IMR-90 (cell line): ENCODE results near the gene CAPZA2. TPM values are rescaled to one million over a fixed set of nuclear protein-coding genes. Genes with fewer than 3 reads are reported as not detected.

Experiments
- ATAC-seq: fragments of 200-7000 bp; cut with Tn5 transposase; 2 replicates; pipeline ENCODE4 v1.9.1; 2020; ENCODE audit warnings: low read depth, mild to moderate bottlenecking, moderate library complexity
- BruUV-seq: library from RNA; stranded (reverse); fragments of 400-500 nt; replicated peaks from 2 replicates; lab custom pipeline; 2021; lab: Mats Ljungman, UMichigan
- CTCF ChIA-PET: fragments of 300-600 bp; formaldehyde crosslinking; extraction: SDS; loops from one replicate; lab custom pipeline; 2021; ENCODE audit warnings: antibody characterized with exemption; lab: Yijun Ruan, JAX
- POLR2A ChIA-PET: fragments of 300-600 bp; sonication (Branson Sonifier 250); formaldehyde crosslinking; loops from one replicate; lab custom pipeline; 2022; ENCODE audit warnings: antibody characterized with exemption; ENCODE audit not compliant: unreplicated experiment; lab: Charles Lee
- DNase-seq: peaks from one replicate; pipeline ENCODE4 v3.0.0; 2013
- H2AFZ ChIP-seq: replicated peaks from 2 replicates; pipeline ENCODE3; 2013; ENCODE audit warnings: low read length, mild to moderate bottlenecking; ENCODE audit not compliant: poor library complexity
- H2AK5ac ChIP-seq: 2 replicates; pipeline ENCODE4 v1.6.1; 2013; ENCODE audit warnings: low read depth, low read length, inconsistent platforms
- H2AK9ac ChIP-seq: replicated peaks from 2 replicates; pipeline ENCODE3; 2013; ENCODE audit warnings: mild to moderate bottlenecking, low read depth, low read length, moderate library complexity; ENCODE audit not compliant: poor library complexity
- H2BK120ac ChIP-seq: 2 replicates; pipeline ENCODE4 v1.6.1; 2013; ENCODE audit warnings: low read depth, low read length, inconsistent platforms
- H2BK15ac ChIP-seq: 3 replicates; pipeline ENCODE4 v1.6.1; 2013; ENCODE audit warnings: low read depth, low read length, inconsistent platforms
- H2BK20ac ChIP-seq: 2 replicates; pipeline ENCODE4 v1.6.1; 2013; ENCODE audit warnings: low read depth, mild to moderate bottlenecking, inconsistent platforms, low read length, moderate library complexity
- H2BK5ac ChIP-seq: 2 replicates; pipeline ENCODE4 v1.6.1; 2013; ENCODE audit warnings: mild to moderate bottlenecking, low read depth, low read length, inconsistent platforms; ENCODE audit not compliant: poor library complexity, severe bottlenecking
- H3K14ac ChIP-seq: replicated peaks from 2 replicates; pipeline ENCODE4 v1.6.1; 2013; ENCODE audit warnings: low read depth, low read length, inconsistent platforms
- H3K18ac ChIP-seq: 2 replicates; pipeline ENCODE4 v1.6.1; 2013; ENCODE audit warnings: low read depth, low read length, control low read depth
- H3K23ac ChIP-seq: 2 replicates; pipeline ENCODE4 v1.6.1; 2013; ENCODE audit warnings: low read depth, low read length, inconsistent platforms
- H3K27ac ChIP-seq: 2 replicates; pipeline ENCODE4 v1.5.1; 2013; ENCODE audit warnings: mild to moderate bottlenecking, control low read depth, low read length; ENCODE audit not compliant: insufficient read depth
- H3K27me3 ChIP-seq: 2 replicates; pipeline ENCODE4 v1.6.1; 2013; ENCODE audit warnings: low read length; ENCODE audit not compliant: control insufficient read depth, insufficient read depth
- H3K36me3 ChIP-seq: 2 replicates; pipeline ENCODE4 v1.6.1; 2013; ENCODE audit warnings: low read length, mixed read lengths; ENCODE audit not compliant: control insufficient read depth, insufficient read depth
- H3K4ac ChIP-seq: 2 replicates; pipeline ENCODE4 v1.6.1; 2013; ENCODE audit warnings: low read depth, low read length, inconsistent platforms
- H3K4me1 ChIP-seq: 2 replicates; pipeline ENCODE4 v1.6.1; 2013; ENCODE audit warnings: low read length, mixed read lengths; ENCODE audit not compliant: control insufficient read depth, insufficient read depth
- H3K4me2 ChIP-seq: 2 replicates; pipeline ENCODE4 v1.6.1; 2013; ENCODE audit warnings: low read depth, mild to moderate bottlenecking, control low read depth, low read length, moderate library complexity
- H3K4me3 ChIP-seq: 2 replicates; pipeline ENCODE4 v1.5.1; 2013; ENCODE audit warnings: low read depth, mild to moderate bottlenecking, control low read depth, low read length, moderate library complexity; ENCODE audit not compliant: insufficient read depth
- H3K56ac ChIP-seq: 2 replicates; pipeline ENCODE4 v1.6.1; 2013; ENCODE audit warnings: low read length, inconsistent platforms; ENCODE audit not compliant: insufficient read depth; ENCODE audit errors: extremely low read depth
- H3K79me1 ChIP-seq, 2 experiments: 2 replicates each; pipeline ENCODE4 v1.6.1; 2013; ENCODE audit warnings: low read length in 2 of 2, inconsistent platforms in 1 of 2, low read depth in 1 of 2
- H3K9ac ChIP-seq: 2 replicates; pipeline ENCODE4 v1.6.1; 2013; ENCODE audit warnings: low read depth, low read length, control low read depth
- H3K9me1 ChIP-seq: 2 replicates; pipeline ENCODE4 v1.6.1; 2013; ENCODE audit warnings: low read length, inconsistent platforms; ENCODE audit not compliant: insufficient read depth
- H3K9me3 ChIP-seq: 2 replicates; pipeline ENCODE4 v1.6.1; 2013; ENCODE audit warnings: low read length; ENCODE audit not compliant: control insufficient read depth, insufficient read depth
- H4K20me1 ChIP-seq: 2 replicates; pipeline ENCODE4 v1.6.1; 2013; ENCODE audit warnings: low read length, inconsistent platforms; ENCODE audit not compliant: insufficient read depth
- H4K5ac ChIP-seq: 2 replicates; pipeline ENCODE4 v1.6.1; 2013; ENCODE audit warnings: mild to moderate bottlenecking, low read depth, low read length, control low read depth
- H4K8ac ChIP-seq, 2 experiments: 2 replicates each; pipeline ENCODE4 v1.6.1; 2013; ENCODE audit warnings: low read depth in 2 of 2, low read length in 2 of 2, control low read depth in 1 of 2, inconsistent platforms in 1 of 2
- H4K91ac ChIP-seq: 2 replicates; pipeline ENCODE4 v1.6.1; 2013; ENCODE audit warnings: low read depth, low read length, inconsistent platforms; ENCODE audit not compliant: insufficient read depth
- BHLHE40 ChIP-seq: fragments of 150-350 bp; IDR thresholded peaks from 2 replicates; pipeline ENCODE4 v1.6.1; 2016; ENCODE audit warnings: mild to moderate bottlenecking, low read depth, low read length
- CEBPB ChIP-seq: IDR thresholded peaks from 2 replicates; pipeline ENCODE4 v1.6.1; 2012; ENCODE audit warnings: low read depth, low read length, improper control_type of control experiment
- CHD1 ChIP-seq: IDR thresholded peaks from 2 replicates; pipeline ENCODE4 v1.6.1; 2012; ENCODE audit warnings: low read depth, low read length, improper control_type of control experiment
- CTCF ChIP-seq: conservative IDR thresholded peaks from 2 replicates; pipeline ENCODE4 v1.5.1; 2012; ENCODE audit warnings: mild to moderate bottlenecking, low read depth, low read length, improper control_type of control experiment
- ELK1 ChIP-seq: fragments of 150-350 bp; IDR thresholded peaks from 2 replicates; pipeline ENCODE4 v1.6.1; 2016; ENCODE audit warnings: low read depth, mild to moderate bottlenecking, low read length, moderate library complexity, borderline replicate concordance
- FOS ChIP-seq: fragments of 150-350 bp; IDR thresholded peaks from 2 replicates; pipeline ENCODE4 v1.6.1; 2016; ENCODE audit warnings: low read depth, low read length
- MAFK ChIP-seq: IDR thresholded peaks from 2 replicates; pipeline ENCODE4 v1.6.1; 2012; ENCODE audit warnings: low read depth, low read length, improper control_type of control experiment
- MAZ ChIP-seq: IDR thresholded peaks from 2 replicates; pipeline ENCODE4 v1.6.1; 2012; ENCODE audit warnings: low read depth, mild to moderate bottlenecking, low read length, improper control_type of control experiment, moderate library complexity, borderline replicate concordance
- MXI1 ChIP-seq: IDR thresholded peaks from 2 replicates; pipeline ENCODE4 v1.6.1; 2012; ENCODE audit warnings: low read depth, mild to moderate bottlenecking, low read length, moderate library complexity, borderline replicate concordance
- NFE2L2 ChIP-seq: fragments of 150-350 bp; IDR thresholded peaks from 2 replicates; pipeline ENCODE4 v1.6.1; 2016; ENCODE audit warnings: low read depth, mild to moderate bottlenecking, low read length
- POLR2A ChIP-seq: IDR thresholded peaks from 2 replicates; pipeline ENCODE4 v1.6.1; 2012; ENCODE audit warnings: mild to moderate bottlenecking, low read depth, low read length
- RAD21 ChIP-seq: IDR thresholded peaks from 2 replicates; pipeline ENCODE4 v1.6.1; 2012; ENCODE audit warnings: low read length, improper control_type of control experiment
- RCOR1 ChIP-seq: IDR thresholded peaks from 2 replicates; pipeline ENCODE4 v1.6.1; 2012; ENCODE audit warnings: mild to moderate bottlenecking, low read length, improper control_type of control experiment; ENCODE audit not compliant: insufficient replicate concordance
- RFX5 ChIP-seq: IDR thresholded peaks from 2 replicates; pipeline ENCODE4 v1.8.0; 2012; ENCODE audit warnings: low read depth, mild to moderate bottlenecking, low read length, moderate library complexity
- SMC3 ChIP-seq: fragments of 150-350 bp; IDR thresholded peaks from 2 replicates; pipeline ENCODE4 v1.6.1; 2016; ENCODE audit warnings: low read depth, mild to moderate bottlenecking, antibody characterized with exemption, low read length, moderate library complexity
- USF2 ChIP-seq: fragments of 150-350 bp; IDR thresholded peaks from 2 replicates; pipeline ENCODE4 v1.6.1; 2017; ENCODE audit warnings: mild to moderate bottlenecking, antibody characterized with exemption, low read length, low read depth
- WGBS, 2 experiments: methylation state at CpG; one replicate each; pipeline versions ENCODE4 v1.1.5 to v1.1.7; 2013; ENCODE audit warnings: missing lambda C conversion rate in 2 of 2; ENCODE audit not compliant: insufficient read length in 1 of 2; ENCODE audit errors: extremely low coverage in 2 of 2; 5-methylcytosine and 5-hydroxymethylcytosine counted together
- dilution Hi-C: fragments of 300-500 bp; cut with HindIII; formaldehyde crosslinking; loops from one replicate; pipeline ENCODE4 v1.14.3; 2018; ENCODE audit warnings: low sequenced_read_pairs; ENCODE audit not compliant: unreplicated experiment
- in situ Hi-C: fragments of 300-500 bp; cut with MboI; formaldehyde crosslinking; loops from 3 replicates; pipeline ENCODE4 v1.14.3; 2019; ENCODE audit warnings: low sequenced_read_pairs, inconsistent platforms, mixed read lengths
- intact Hi-C: fragments of 100-400 bp; cut with micrococcal nuclease; formaldehyde crosslinking; loops from 2 replicates; pipeline ENCODE4 v1.10.0; 2022
- polyA plus RNA-seq, 3 experiments: library from polyadenylated mRNA; depleted of rRNA; stranded (reverse); fragments of >200 nt; gene quantifications; 2 replicates each; pipeline ENCODE4 v1.2.3, GENCODE V29; 2012; ENCODE audit warnings: low replicate concordance in 1 of 3
- total RNA-seq: library from RNA; depleted of rRNA; stranded (reverse); fragments of >200 nt; gene quantifications from 2 replicates; pipeline ENCODE4 v1.2.3, GENCODE V29; 2012

The CAPZA2 gene
- total and polyA plus RNA-seq, 2 of the 4 experiments (the other 2 are of a cell fraction): 66.6 to 133 TPM

- Histone ChIP-seq H4K5ac (no peak overlapping the region), H3K56ac (no peak overlapping the region), H3K4ac (no peak overlapping the region), H3K36me3 (no peaks in the 10 kb centered on the region), H3K18ac (no peak overlapping the region), H3K23ac (peak overlapping the region; percentile 29; the same call in 1 of the 2 replicates), H2AFZ (no peak overlapping the region), H2AK9ac (no peak overlapping the region), H2BK20ac (no peak overlapping the region), H3K9me3 (no peaks in the 10 kb centered on the region), H3K4me2 (no peak overlapping the region), H3K79me1 (peaks cover 28 to 47% of the 10 kb centered on the region in 2 experiments), H2BK120ac (no peak overlapping the region), H3K4me3 (no peak overlapping the region), H2AK5ac (no peak overlapping the region), H3K9ac (no peak overlapping the region), H3K27ac (no peak overlapping the region), H4K20me1 (peaks cover 9% of the 10 kb centered on the region; the same call in 1 of the 2 replicates), H3K27me3 (no peaks in the 10 kb centered on the region), H4K8ac (no peak overlapping the region), H2BK5ac (no peak overlapping the region), H3K4me1 (peaks cover 2% of the 10 kb centered on the region; the same call in 1 of the 2 replicates), H2BK15ac (no peak overlapping the region), H3K9me1 (peaks cover 3% of the 10 kb centered on the region; the same call in 1 of the 2 replicates), H3K14ac (peak overlapping the region; percentile 65), H4K91ac (no peak overlapping the region)
- dilution Hi-C loops (no loop called here), in situ Hi-C loops (no loop called here), intact Hi-C loops (no loop called here)
- no peak for TF ChIP-seq BHLHE40
- TF ChIP-seq FOS: no peak
- no peak for TF ChIP-seq CHD1
- no peak for TF ChIP-seq USF2
- no peak for TF ChIP-seq CEBPB
- TF ChIP-seq POLR2A: no peak
- TF ChIP-seq MAZ: no peak
- TF ChIP-seq CTCF: no peak
- TF ChIP-seq NFE2L2: no peak
- TF ChIP-seq MXI1: no peak
- TF ChIP-seq RAD21: no peak
- no peak for TF ChIP-seq MAFK
- TF ChIP-seq ELK1: no peak
- no peak for TF ChIP-seq RCOR1
- TF ChIP-seq RFX5: no peak
- no peak for TF ChIP-seq SMC3
- no peak for DNase-seq
- no CpG with 5 or more reads among the region's 3 CpGs for WGBS, 2 experiments
- no peak for ATAC-seq
- CTCF ChIA-PET: no interaction called here
- BruUV-seq: no TSS peak
- POLR2A ChIA-PET: no interaction called here
Observed at GRCh38 chr7:116969371-116969902, 107.0 kb downstream of the CAPZA2 start.
